D721Med (cell line): ENCODE measurements around the gene CCDC201.

Source experiments
- DNase-seq: peaks from one replicate; pipeline ENCODE4 v3.0.0; 2011; ENCODE audit warnings: low spot score; ENCODE audit not compliant: insufficient read length
- FAIRE-seq: peaks from 2 replicates; lab custom pipeline; 2011; peaks lifted over from hg19 to GRCh38; lab: Jason Lieb, UNC
- CTCF ChIP-seq: IDR thresholded peaks from 2 replicates; pipeline ENCODE4 v1.5.1; 2012; ENCODE audit warnings: mild to moderate bottlenecking, control low read depth; ENCODE audit not compliant: insufficient read depth; ENCODE audit errors: missing control alignments

Gene CCDC201

GRCh38 chr7:45918556-45918955 is 45.7 kb upstream of the CCDC201 start:
- no peak for TF ChIP-seq CTCF
- no peak for FAIRE-seq

GRCh38 chr7:45917658-45918057 is 44.8 kb upstream of the CCDC201 start:
- peak; percentile 86 for TF ChIP-seq CTCF
- DNase-seq (peak; percentile 70), FAIRE-seq (no peak)

More at GRCh38 chr7:45918556-45918955, 45.7 kb upstream of the CCDC201 start:
- no peak for DNase-seq

- DNase-seq (no peak), FAIRE-seq (no peak)
- no peak for TF ChIP-seq CTCF
Observed at GRCh38 chr7:45917064-45917463, 44.2 kb upstream of the CCDC201 start.

GRCh38 chr7:45915606-45916005 is 42.7 kb upstream of the CCDC201 start:
- DNase-seq (no peak), FAIRE-seq (no peak)
- TF ChIP-seq CTCF, result no peak

- no peak for FAIRE-seq
- TF ChIP-seq CTCF, result no peak
- DNase-seq, result no peak
Observed at GRCh38 chr7:45914911-45915310, 42.0 kb upstream of the CCDC201 start.

GRCh38 chr7:45912972-45913371 is 40.1 kb upstream of the CCDC201 start:
- FAIRE-seq (no peak), DNase-seq (no peak)
- no peak for TF ChIP-seq CTCF

- DNase-seq (no peak), FAIRE-seq (no peak)
- TF ChIP-seq CTCF, result no peak
Observed at GRCh38 chr7:45911311-45911710, 38.4 kb upstream of the CCDC201 start.
